Hepatic stellate cell (primary cell): ENCODE results near the gene ATP6V1G1.
"Not testable (repeated sequence)": the region's sequence is repeated elsewhere in the genome, so short reads cannot be mapped to it uniquely, and the experiment has no call there.

Experiments used
- DNase-seq: peaks from one replicate; pipeline ENCODE4 v3.0.0; 2011; ENCODE audit warnings: low spot score

The ATP6V1G1 gene

DNA sequence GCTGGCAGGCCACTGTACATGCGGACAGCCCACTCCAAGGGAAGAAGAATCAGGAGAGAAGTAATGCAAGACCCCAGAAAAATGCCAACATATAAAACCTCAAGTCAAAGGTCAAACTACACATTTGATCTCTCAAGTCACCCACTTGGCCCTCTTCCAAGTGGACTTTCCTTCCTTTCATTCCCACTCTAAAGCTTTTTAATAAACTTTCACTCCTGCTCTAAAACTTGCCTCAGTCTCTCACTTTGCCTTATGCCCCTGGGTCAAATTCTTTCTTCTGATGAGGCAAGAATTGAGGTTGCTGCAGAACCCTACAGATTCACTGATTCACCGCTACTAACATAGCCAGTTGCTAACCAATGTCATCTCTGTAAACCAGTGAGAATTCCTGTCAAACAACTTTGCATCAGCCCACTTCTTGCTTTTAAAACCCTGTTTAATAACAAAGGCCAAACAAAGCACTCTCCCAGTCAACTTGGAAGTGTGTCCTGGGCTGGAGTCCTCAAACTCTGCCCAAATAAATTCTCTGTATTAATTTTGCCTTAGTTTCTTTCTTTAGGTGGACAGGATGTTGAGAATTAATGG is 6.9 kb upstream of the ATP6V1G1 start:
- DNase-seq: no peak

DNA sequence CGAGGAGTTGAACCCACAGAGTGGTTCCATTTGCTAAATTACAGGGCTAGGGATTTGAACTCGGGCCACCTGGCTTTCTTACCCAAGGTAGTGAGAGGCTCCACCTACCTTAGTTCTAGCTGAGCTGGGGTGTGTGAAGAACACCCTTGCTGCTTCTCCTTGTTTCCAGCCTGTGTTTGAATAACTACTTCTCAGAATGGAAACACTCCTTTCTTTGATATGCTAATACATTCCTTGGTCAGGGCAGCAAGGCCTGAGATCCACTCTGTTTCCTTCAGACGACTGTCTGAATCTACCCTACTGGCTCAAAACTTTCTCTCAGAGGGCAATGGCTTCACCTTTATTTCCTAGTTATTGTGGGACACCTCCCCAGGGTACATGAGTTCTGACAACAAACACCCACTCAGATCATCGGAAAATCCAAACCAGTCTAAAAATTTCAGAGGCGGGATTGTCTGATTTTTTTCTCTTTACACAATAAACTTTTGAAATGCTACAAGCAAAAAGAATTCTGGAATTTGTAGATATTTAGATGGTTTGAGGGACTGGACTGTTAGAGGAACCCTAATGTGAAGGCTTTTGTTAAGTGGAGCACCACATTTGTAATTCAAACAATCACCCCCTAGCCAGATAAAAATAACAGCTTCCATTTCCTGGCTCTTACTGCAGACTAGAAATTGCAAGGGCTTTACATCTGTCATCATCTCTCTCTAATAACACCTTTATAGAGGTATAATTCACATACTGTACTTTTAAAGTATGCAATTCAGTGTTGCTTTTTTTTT is 4.0 kb upstream of the ATP6V1G1 start:
- no peak for DNase-seq

- no peak for DNase-seq
Observed at GRCh38 chr9:114588210-114588609, 641 bp downstream of the ATP6V1G1 start.

DNA sequence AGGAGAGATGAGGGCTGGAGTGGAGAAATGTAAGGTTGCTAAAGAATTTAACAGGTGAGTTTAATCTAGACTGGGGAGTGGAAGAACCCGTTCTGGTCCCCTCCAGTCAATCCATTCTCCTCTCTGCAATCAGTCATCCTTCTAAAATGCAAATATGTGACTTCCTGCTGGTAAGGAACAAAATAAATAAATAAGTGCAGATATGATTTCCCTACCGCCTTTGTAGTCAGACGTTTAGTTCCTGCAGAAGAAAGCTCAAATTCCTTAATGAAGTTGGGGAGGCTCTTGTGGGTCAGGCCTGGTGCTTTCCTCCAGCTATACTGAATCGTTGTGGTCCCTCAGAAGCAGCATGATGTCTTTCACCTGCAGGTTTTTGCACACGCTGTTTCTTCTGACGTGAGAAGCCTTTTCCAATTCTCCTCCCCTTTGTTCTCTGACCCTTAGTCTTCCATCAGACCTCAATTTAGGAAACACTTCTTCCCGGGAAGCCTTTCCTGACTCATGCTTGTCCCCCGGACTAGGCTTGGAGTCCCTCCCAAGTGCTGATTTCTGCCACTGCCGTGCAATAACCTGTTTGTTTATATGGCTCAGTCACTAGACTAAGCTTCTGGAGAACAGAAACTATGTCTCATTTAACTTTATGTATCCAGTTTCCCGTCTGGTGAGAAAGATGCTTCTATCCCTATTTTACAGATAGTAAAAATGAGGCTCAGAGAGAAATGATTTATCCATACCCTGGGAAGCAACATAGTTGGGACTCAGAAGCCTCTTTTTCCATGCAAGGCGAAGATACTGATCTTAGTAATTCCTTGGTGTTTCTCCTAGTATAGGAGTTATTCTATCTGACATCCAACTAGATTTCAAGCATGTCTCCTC is 1.3 kb downstream of the ATP6V1G1 start:
- peak; percentile 59 for DNase-seq

- DNase-seq: no peak
Observed at GRCh38 chr9:114590328-114590727, 2.8 kb downstream of the ATP6V1G1 start.

DNA sequence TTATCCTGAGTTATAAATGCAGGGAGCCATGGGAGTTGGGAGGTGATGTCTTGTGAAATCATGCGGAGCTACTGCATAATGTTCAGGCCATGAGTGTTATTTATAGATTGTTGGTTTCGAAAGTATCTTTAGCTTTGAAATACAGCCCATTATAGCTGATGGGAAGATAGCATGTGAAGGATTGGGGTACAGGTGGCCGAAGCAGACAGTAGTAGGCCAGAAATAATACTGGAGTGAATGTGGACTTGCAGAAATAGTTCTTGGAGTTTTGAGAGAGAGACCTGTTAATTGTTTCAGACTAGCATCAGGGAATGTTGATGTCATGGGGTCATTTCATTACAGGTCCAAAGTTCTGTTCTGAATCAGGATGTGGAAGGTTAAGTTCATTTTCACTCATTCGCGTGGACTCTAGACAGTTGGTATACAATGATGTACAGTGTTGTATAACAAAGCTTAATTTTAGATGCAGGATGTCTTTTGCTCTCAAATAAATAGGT is 3.8 kb downstream of the ATP6V1G1 start:
- DNase-seq: no peak

GRCh38 chr9:114591849-114592248 is 4.3 kb downstream of the ATP6V1G1 start:
- DNase-seq: no peak

DNA sequence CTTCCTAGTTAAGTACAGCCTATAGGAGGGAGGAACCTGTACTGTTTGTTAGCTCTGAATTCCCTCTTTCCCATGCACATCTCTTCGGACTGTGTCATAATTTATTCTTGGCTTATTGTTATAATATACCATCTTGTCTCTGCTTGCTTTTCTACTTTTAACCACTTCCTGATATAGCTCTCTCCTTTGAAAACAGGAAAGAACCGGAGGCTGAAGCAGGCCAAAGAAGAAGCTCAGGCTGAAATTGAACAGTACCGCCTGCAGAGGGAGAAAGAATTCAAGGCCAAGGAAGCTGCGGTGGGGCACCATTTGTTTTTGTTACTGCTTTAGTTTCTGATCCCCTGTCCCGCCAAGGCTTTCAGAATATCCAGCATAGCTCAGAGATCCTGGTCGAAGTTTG is 4.8 kb downstream of the ATP6V1G1 start:
- DNase-seq: peak; percentile 69

- DNase-seq: no peak
Observed at GRCh38 chr9:114594136-114594535, 6.6 kb downstream of the ATP6V1G1 start.

DNA sequence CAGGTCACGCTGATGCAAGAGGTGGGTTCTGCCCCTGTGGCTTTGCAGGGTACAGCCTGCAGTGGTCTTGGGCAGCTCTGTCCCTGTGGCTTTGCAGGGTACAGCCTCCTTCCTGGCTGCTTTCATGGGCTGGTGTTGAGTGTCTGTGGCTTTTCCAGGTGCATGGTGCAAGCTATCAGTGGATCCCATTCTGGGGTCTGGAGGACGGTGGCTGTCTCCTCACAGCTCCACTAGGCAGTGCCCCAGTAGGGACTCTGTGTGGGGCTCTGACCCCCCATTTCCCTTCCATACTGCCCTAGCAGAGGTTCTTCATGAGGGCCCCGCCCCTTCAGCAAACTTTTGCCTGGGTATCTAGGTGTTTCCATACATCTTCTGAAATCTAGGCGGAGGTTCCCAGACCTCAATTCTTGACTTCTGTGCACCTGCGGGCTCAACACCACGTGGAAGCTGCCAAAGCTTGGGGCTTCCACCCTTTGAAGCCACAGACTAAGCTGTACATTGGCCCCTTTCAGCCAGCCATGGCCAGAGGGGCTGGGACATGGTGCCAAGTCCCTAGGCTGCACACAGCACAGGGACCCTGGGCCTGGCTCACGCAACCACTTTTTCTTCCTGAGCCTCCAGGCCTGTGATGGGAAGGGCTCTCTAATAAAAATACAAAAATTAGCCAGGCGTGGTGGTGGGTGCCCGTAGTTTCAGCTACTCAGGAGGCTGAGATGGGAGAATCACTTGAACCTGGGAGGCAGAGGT is 13.1 kb downstream of the ATP6V1G1 start:
- DNase-seq: not testable (repeated sequence)

DNA sequence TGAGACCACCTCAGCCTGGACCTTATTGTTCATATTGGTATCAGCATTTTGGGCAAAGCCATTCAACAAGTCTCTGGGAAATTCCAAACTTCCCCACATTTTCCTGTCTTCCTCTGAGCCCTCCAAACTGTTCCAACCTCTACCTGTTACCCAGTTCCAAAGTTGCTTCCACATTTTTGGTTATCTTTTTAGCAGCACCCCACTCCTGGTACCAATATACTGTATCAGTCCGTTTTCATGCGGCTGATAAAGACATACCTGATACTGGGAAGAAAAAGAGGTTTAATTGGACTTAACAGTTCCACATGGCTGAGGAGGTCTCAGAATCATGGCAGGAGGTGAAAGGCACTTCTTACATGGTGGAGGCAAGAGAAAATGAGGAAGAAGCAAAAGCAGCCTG is 14.2 kb downstream of the ATP6V1G1 start:
- DNase-seq: not testable (repeated sequence)

- no peak for DNase-seq
Observed at GRCh38 chr9:114602620-114603019, 15.1 kb downstream of the ATP6V1G1 start.

DNA sequence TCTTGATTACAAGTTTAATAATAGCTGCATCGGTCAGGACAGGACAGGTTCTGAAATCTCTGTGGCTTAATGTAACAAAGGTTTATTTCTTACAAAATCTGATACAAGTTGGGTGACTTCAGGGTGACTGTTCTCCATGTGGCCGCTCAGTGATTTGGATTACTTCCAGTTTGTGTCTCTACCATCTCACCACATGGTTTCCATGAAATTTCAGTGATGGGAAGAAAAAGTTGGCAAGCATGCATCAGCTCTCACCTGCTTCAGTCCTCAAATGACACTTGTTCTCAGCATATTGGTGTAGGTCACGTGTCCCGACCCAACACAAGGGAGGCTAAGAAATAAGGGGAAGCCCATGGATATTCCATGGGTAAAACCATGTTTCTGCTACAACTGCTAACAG is 15.7 kb downstream of the ATP6V1G1 start:
- DNase-seq: no peak

- DNase-seq: no peak
Observed at GRCh38 chr9:114604989-114605388, 17.4 kb downstream of the ATP6V1G1 start.

DNA sequence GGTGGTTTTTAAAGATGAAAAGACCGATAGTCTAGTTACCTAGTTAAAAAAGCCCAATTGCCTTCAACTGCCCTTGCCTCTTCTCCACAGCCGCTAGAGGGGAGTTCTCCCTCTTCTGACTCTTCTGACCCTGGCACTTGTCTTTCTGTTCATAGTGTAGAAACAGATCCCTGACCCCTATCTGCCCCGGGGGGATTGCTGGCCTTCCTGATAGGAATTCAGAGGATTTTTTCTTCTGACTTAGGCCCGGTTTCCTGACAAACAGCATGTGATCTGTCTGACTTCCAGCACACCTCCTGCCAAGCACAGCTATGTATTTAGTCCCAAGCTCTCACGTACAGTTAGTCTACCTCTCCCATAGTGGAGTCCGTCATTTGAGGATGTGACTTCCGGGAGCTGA is 18.5 kb downstream of the ATP6V1G1 start:
- no peak for DNase-seq

DNA sequence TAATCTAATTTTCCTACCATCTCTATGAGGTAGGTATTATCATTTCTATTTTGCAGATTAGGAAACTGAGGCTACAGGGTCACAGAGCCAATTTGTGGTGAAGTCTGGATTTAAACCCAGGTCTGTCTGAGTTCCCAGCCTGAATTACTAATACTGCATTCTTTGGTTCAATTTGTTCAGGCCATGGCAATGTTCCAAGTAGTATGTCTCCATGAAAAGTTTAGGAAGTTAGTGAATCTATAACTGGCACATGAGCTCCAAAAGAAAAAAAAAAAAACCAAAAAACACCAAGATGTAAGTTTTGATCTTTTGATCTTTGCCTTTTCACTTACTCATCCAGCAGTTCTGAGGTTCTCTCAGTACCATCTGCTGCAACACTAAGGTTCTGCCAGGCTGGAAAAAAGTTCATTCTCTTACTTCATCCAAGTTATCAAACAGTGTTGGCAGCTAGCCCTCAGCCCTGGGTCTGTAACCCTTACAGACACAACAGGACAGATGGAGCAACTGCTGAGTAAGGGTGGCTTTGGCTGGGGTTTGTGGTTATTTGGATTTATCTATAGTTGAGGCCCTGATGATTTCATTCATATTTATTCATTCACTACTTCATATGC is 19.1 kb downstream of the ATP6V1G1 start:
- DNase-seq: peak; percentile 41

- DNase-seq: no peak
Observed at GRCh38 chr9:114607671-114608524, 20.3 kb downstream of the ATP6V1G1 start.

- no peak for DNase-seq
Observed at GRCh38 chr9:114608525-114608796, 20.9 kb downstream of the ATP6V1G1 start.

GRCh38 chr9:114611516-114612271 is 24.1 kb downstream of the ATP6V1G1 start:
- DNase-seq: peak; percentile 65
